ENCODE measurements around the gene CLOCK. TPM values are rescaled to one million over a fixed set of nuclear protein-coding genes. Genes with fewer than 3 reads are reported as not detected.

Gene CLOCK
- polyA plus RNA-seq, 3 donors: 19.7 to 22.5 (median 20.8) TPM

DNA sequence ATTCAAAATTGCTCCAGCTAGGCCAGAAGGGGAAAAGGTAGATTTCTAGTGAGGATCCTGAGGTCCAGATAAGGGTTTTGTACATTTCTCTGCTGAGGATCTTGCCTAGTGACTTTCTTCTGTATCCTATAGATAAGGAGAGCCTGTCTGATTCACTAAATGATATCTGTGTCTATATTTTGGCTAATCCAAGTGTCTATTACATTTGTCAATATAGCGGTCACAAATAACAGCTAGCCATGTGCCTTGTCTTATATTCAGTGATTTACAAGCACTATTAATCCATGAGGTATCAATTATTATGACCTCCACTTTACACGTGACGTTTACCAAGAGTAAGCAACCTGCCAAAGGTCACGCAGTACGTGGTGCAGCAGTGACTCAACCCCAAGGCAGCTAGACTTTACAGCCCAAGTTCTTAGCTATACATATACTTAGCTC, 109.3 kb downstream of the CLOCK start:
- no peak for DNase-seq (ENCODE audit: low read depth in 3 of 3, low spot score in 2 of 3)

- no peak for DNase-seq (ENCODE audit: low read depth in 3 of 3, low spot score in 2 of 3)
Measured at GRCh38 chr4:55435141-55435841, 111.4 kb downstream of the CLOCK start.

- DNase-seq (ENCODE audit: low read depth in 3 of 3, low spot score in 2 of 3): no peak
Measured at GRCh38 chr4:55431710-55432336, 114.9 kb downstream of the CLOCK start.

DNA sequence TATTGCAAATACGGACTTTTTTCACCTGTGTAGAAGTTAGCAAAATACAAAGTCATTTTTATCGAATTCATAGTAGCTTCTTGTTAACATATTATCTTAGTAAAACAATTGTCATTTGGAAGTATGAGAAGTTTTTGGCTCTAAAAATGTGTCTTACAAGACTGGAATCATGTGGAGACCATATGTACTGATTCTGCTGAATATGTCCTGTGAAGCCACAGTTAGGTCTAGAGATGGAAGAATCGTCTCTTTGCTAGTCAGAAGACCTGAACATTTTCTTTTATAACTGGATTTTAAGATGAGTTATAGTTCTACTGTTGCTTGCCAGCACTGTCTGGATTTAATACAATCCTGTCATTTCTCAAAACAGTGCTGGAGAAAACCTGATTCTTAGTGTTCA, 121.9 kb downstream of the CLOCK start:
- DNase-seq (ENCODE audit: low read depth in 3 of 3, low spot score in 2 of 3): no peak

GRCh38 chr4:55416176-55416575, 130.5 kb downstream of the CLOCK start:
- DNase-seq (ENCODE audit: low read depth in 3 of 3, low spot score in 2 of 3): no peak

DNA sequence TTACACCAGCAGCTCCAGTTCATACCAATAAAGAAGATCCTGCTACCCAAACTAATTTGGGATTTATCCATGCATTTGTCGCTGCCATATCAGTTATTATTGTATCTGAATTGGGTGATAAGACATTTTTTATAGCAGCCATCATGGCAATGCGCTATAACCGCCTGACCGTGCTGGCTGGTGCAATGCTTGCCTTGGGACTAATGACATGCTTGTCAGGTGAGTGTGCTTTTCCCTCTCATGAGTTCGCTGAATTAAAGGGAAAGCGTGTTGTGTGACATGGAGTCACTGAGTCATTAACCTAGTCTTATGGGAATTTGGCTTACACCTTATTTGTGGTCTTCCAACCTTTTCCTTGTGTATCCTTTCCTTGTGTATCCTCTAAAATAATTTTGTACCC, 135.1 kb downstream of the CLOCK start:
- DNase-seq (ENCODE audit: low read depth in 3 of 3, low spot score in 2 of 3): no peak

GRCh38 chr4:55410431-55410830, 136.3 kb downstream of the CLOCK start:
- no peak for DNase-seq (ENCODE audit: low read depth in 3 of 3, low spot score in 2 of 3)

- DNase-seq (ENCODE audit: low read depth in 3 of 3, low spot score in 2 of 3): no peak
Measured at GRCh38 chr4:55409468-55410171, 137.1 kb downstream of the CLOCK start.

DNA sequence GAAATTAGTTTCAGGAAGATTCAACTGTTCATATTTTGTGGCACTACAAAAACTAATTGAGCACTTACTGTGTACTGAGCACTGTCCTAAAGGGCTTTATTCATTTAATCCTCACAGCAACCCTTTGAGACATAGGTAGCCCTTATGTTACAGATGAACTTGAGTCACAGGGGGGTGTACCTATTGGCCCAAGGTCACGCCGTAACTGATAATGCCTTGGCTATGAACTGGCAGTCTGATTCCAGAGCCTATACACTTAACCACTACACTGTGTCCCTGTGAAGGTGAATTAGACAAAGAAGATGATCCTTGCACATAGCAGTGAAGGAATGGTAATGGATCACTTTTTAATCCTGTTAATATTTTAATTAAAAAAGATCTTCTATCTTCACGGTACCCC, 138.9 kb downstream of the CLOCK start:
- no peak for DNase-seq (ENCODE audit: low read depth in 3 of 3, low spot score in 2 of 3)

DNA sequence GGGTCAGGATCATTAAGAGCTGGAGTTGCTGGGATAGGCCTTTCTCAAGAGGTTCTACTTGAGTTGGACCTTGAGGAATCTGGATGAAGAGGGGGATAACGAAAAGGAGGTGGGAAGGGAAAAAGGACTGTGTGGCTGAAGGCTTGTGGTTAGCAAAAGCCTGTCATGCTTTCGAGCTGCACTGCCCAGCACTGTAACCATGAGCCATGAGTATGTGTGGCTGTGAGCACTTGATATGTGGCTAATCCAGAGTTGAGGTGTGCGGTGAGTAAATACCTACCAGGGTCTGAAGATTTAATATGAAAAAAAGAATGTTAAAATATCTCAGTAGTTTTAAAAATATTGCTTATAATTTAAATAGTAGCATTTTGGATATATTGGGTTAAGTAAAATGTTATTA, 139.6 kb downstream of the CLOCK start:
- no peak for DNase-seq (ENCODE audit: low read depth in 3 of 3, low spot score in 2 of 3)

- DNase-seq (ENCODE audit: low read depth in 3 of 3, low spot score in 2 of 3): no peak
Measured at GRCh38 chr4:55406545-55406944, 140.2 kb downstream of the CLOCK start.

- no peak for DNase-seq (ENCODE audit: low read depth in 3 of 3, low spot score in 2 of 3)
Measured at GRCh38 chr4:55405073-55405472, 141.6 kb downstream of the CLOCK start.

DNA sequence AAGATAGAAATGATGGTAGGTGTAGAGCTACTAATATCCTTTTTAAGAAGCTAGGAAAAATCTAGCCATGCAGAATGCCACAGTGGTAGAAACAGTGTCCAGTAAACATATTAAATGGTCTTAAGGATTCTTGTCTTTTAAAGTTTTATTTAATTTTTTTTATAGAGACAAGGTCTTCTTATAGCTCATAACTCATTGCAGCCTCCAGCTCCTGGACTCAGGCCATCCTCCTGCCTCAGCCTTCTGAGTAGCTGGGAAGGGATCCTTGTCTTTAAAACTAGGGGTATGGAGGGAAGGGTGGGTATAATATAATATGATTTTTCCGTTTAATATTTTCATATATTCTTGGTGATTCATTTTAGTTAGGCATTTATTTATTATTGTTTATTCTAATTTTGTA, 147.1 kb downstream of the CLOCK start:
- DNase-seq (ENCODE audit: low read depth in 3 of 3, low spot score in 2 of 3): no peak

GRCh38 chr4:55398966-55399365, 147.7 kb downstream of the CLOCK start:
- no peak for DNase-seq (ENCODE audit: low read depth in 3 of 3, low spot score in 2 of 3)

GRCh38 chr4:55398461-55398860, 148.2 kb downstream of the CLOCK start:
- DNase-seq (ENCODE audit: low read depth in 3 of 3, low spot score in 2 of 3): no peak

GRCh38 chr4:55397520-55398321, 149.0 kb downstream of the CLOCK start:
- DNase-seq (ENCODE audit: low read depth in 3 of 3, low spot score in 2 of 3): no peak

- no peak for DNase-seq (ENCODE audit: low read depth in 3 of 3, low spot score in 2 of 3)
Measured at GRCh38 chr4:55397126-55397436, 149.6 kb downstream of the CLOCK start.

- DNase-seq (ENCODE audit: low read depth in 3 of 3, low spot score in 2 of 3): peak in 1 of 3 donors; percentile 47
Measured at GRCh38 chr4:55396308-55397125, 150.2 kb downstream of the CLOCK start.

GRCh38 chr4:55395529-55396307, 151.0 kb downstream of the CLOCK start, which contains the start of gene TMEM165:
TSS of gene TMEM165 (plus strand) at chr4:55395957. CDS start at chr4:55396190, 233 bp downstream.
- peak in 2 of 3 donors; percentile 64 to 80 for DNase-seq (ENCODE audit: low read depth in 3 of 3, low spot score in 2 of 3)

DNA sequence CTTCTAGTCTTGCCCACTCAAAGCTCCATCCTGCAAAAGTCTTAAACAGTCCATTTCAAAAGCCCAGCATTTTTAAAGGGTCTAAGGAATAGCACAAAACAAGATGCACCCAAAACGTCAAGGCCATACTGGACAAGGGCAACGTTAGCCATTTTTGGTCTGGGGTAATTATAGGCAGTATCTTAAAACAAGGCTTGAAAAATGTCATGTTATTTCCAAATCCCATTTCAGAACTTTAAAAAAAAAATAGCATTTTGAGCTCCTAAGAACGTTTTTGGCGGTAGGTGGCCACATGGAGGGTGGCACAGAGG, 151.5 kb downstream of the CLOCK start:
- DNase-seq (ENCODE audit: low read depth in 3 of 3, low spot score in 2 of 3): no peak

Measured in right renal cortex interstitium (tissue), 3 donors.